Astrocyte (in vitro differentiated cells and primary cell): ENCODE data around the gene FAM72B.
"Not testable (repeated sequence)": the region's sequence is repeated elsewhere in the genome, so short reads cannot be mapped to it uniquely, and the experiment has no call there.

Experiments used
- CTCF ChIP-seq: IDR thresholded peaks from 2 replicates; pipeline ENCODE4 v1.5.1; 2011; ENCODE audit warnings: low read depth, mild to moderate bottlenecking, inconsistent platforms, low read length, moderate library complexity; ENCODE audit not compliant: insufficient read depth
- EZH2 ChIP-seq: IDR thresholded peaks from 2 replicates; pipeline ENCODE4 v1.6.1; 2012; ENCODE audit warnings: mild to moderate bottlenecking, low read length, inconsistent platforms; ENCODE audit not compliant: insufficient read depth

GRCh38 chr1:121221770-121222169, 37.6 kb upstream of the FAM72B start:
- not testable (repeated sequence) for TF ChIP-seq CTCF, EZH2
